ENCODE results near the gene PET100.

PET100 gene
- long read RNA-seq, transcript PET100-202 (4 exons, 719 nt) = major isoform, 13 of 18 reads
- long read RNA-seq, partial matches to known transcripts = 3 of 18 reads
- long read RNA-seq, other reads (novel, unspliced or antisense) = 0 of 18 reads

GRCh38 chr19:7629347-7630054, at the start of gene PET100, which contains the start of gene XAB2:
Gene PET100, plus strand, starts transcription at chr19:7629793. Its CDS starts 41 bp downstream, at chr19:7629834.
Gene XAB2, minus strand, starts transcription at chr19:7629545. Its CDS starts 18 bp downstream, at chr19:7629527.
- Histone ChIP-seq H3K27ac (replicated peaks) (peak within 1 kb of the TSS; percentile 81), H3K27me3 (ENCODE audit: insufficient read depth, poor library complexity, severe bottlenecking) (no peaks in the 10 kb centered on the region), H3K4me3 (replicated peaks; ENCODE audit: insufficient read depth, low read length) (peak within 1 kb of the TSS; percentile 100)
- TF ChIP-seq SPI1 (IDR thresholded peaks at IDR 0.05; ENCODE audit: borderline replicate concordance, low read depth) (peak; percentile 70; the same call in 1 of the 2 replicates), POLR2AphosphoS5 (IDR thresholded peaks at IDR 0.05; ENCODE audit: low read depth) (peak; percentile 54), GABPA (IDR thresholded peaks at IDR 0.05; ENCODE audit: low read depth) (peak; percentile 80)
- TF ChIP-seq, protein P1, sequence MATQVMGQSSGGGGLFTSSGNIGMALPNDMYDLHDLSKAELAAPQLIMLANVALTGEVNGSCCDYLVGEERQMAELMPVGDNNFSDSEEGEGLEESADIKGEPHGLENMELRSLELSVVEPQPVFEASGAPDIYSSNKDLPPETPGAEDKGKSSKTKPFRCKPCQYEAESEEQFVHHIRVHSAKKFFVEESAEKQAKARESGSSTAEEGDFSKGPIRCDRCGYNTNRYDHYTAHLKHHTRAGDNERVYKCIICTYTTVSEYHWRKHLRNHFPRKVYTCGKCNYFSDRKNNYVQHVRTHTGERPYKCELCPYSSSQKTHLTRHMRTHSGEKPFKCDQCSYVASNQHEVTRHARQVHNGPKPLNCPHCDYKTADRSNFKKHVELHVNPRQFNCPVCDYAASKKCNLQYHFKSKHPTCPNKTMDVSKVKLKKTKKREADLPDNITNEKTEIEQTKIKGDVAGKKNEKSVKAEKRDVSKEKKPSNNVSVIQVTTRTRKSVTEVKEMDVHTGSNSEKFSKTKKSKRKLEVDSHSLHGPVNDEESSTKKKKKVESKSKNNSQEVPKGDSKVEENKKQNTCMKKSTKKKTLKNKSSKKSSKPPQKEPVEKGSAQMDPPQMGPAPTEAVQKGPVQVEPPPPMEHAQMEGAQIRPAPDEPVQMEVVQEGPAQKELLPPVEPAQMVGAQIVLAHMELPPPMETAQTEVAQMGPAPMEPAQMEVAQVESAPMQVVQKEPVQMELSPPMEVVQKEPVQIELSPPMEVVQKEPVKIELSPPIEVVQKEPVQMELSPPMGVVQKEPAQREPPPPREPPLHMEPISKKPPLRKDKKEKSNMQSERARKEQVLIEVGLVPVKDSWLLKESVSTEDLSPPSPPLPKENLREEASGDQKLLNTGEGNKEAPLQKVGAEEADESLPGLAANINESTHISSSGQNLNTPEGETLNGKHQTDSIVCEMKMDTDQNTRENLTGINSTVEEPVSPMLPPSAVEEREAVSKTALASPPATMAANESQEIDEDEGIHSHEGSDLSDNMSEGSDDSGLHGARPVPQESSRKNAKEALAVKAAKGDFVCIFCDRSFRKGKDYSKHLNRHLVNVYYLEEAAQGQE (IDR thresholded peaks at IDR 0.05; ENCODE audit: insufficient replicate concordance, low read depth) = no peak
- DNase-seq (ENCODE audit: low read depth in 1 of 2, low spot score in 1 of 2) = peak; percentile 98 to 99

- no peak overlapping the region for H3K27ac ChIP-seq (replicated peaks)
- DNase-seq (ENCODE audit: low read depth in 1 of 2, low spot score in 1 of 2) = no peak
- H3K4me3 ChIP-seq (replicated peaks; ENCODE audit: insufficient read depth, low read length) = no peak overlapping the region
- TF ChIP-seq POLR2AphosphoS5 (IDR thresholded peaks at IDR 0.05; ENCODE audit: low read depth) = no peak
- TF ChIP-seq, protein P1 (IDR thresholded peaks at IDR 0.05; ENCODE audit: insufficient replicate concordance, low read depth) = no peak
- no peak for TF ChIP-seq CTCF (IDR thresholded peaks at IDR 0.05; ENCODE audit: insufficient read depth, low read length)
- no peak for TF ChIP-seq SPI1 (IDR thresholded peaks at IDR 0.05; ENCODE audit: borderline replicate concordance, low read depth)
- TF ChIP-seq GABPA (IDR thresholded peaks at IDR 0.05; ENCODE audit: low read depth) = no peak
- H3K27me3 ChIP-seq (ENCODE audit: insufficient read depth, poor library complexity, severe bottlenecking) = no peaks in the 10 kb centered on the region
These were observed 47.1 kb upstream of the PET100 start for GRCh38 chr19:7582446-7582845.

DNA sequence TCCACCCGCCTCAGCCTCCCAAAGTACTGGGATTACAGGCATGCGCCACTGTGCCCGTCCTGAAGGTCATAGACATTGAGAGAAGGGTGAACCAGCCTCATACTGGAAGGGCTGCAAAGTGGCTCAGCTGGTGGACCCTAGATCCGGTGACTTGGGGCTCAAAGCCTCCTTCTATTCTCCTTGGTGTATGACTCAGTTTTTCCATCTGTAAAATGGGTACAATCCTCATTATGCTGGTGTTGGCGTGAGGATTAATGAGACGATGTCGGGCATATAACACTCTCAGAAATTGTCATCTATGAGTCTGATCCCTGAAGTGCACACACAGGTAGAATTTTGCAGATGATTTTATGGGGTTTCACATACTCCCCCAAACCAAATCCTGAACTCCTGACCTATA, 39.8 kb upstream of the PET100 start:
- TF ChIP-seq GABPA (IDR thresholded peaks at IDR 0.05; ENCODE audit: low read depth) = no peak
- TF ChIP-seq POLR2AphosphoS5 (IDR thresholded peaks at IDR 0.05; ENCODE audit: low read depth) = no peak
- no peak for DNase-seq (ENCODE audit: low read depth in 1 of 2, low spot score in 1 of 2)
- no peak overlapping the region for H3K4me3 ChIP-seq (replicated peaks; ENCODE audit: insufficient read depth, low read length)
- no peak overlapping the region for H3K27ac ChIP-seq (replicated peaks)
- peaks cover 11% of the 10 kb centered on the region for H3K27me3 ChIP-seq (ENCODE audit: insufficient read depth, poor library complexity, severe bottlenecking)

- TF ChIP-seq GABPA (IDR thresholded peaks at IDR 0.05; ENCODE audit: low read depth) (no peak), POLR2AphosphoS5 (IDR thresholded peaks at IDR 0.05; ENCODE audit: low read depth) (no peak), CTCF (IDR thresholded peaks at IDR 0.05; ENCODE audit: insufficient read depth, low read length) (no peak), SPI1 (IDR thresholded peaks at IDR 0.05; ENCODE audit: borderline replicate concordance, low read depth) (no peak)
- TF ChIP-seq, protein P1 (IDR thresholded peaks at IDR 0.05; ENCODE audit: insufficient replicate concordance, low read depth) = no peak
- Histone ChIP-seq H3K27me3 (ENCODE audit: insufficient read depth, poor library complexity, severe bottlenecking) (peaks cover 15% of the 10 kb centered on the region), H3K4me3 (replicated peaks; ENCODE audit: insufficient read depth, low read length) (no peak overlapping the region), H3K27ac (replicated peaks) (no peak overlapping the region)
- no peak for DNase-seq (ENCODE audit: low read depth in 1 of 2, low spot score in 1 of 2)
These were observed 39.3 kb upstream of the PET100 start for GRCh38 chr19:7590256-7590655.
